WI38 (cell line): Measurements from ENCODE around the gene ASH1L.

Experiments
- H3K4me3 ChIP-seq: 2 replicates; pipeline ENCODE4 v1.5.1; 2011; ENCODE audit warnings: low read depth, mild to moderate bottlenecking, control low read depth, low read length
- CTCF ChIP-seq: IDR thresholded peaks from 2 replicates; pipeline ENCODE4 v1.5.1; 2012; ENCODE audit warnings: low read depth, mild to moderate bottlenecking, control low read depth, low read length

ASH1L gene

DNA sequence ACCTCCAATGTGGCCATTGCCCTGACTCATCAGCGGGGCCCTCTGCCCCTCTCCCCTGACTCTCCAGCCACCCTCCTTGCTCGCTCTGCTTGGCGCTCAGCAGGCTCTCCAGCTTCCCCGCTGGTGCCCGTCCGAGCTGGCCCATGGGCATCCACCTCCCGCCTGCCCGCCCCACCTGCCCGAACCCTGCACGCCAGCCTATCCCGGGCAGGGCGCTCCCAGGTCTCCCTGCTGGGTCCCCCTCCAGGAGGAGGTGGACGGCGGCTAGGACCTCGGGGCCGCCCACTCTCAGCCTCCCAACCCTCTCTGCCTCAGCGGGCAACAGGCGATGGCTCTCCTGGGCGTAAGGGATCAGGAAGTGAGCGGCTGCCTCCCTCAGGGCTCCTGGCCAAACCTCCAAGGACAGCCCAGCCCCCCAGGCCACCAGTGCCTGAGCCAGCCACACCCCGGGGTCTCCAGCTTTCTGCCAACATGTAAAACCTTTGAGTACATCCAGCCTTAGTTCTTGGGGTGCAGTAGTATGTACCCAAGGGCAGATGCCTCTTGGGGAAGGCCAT, 274.5 kb downstream of the ASH1L start:
- no peak for TF ChIP-seq CTCF
- H3K4me3 ChIP-seq, result no peak overlapping the region

GRCh38 chr1:155286544-155286943, 276.1 kb downstream of the ASH1L start:
- no peak overlapping the region for H3K4me3 ChIP-seq
- TF ChIP-seq CTCF, result no peak

DNA sequence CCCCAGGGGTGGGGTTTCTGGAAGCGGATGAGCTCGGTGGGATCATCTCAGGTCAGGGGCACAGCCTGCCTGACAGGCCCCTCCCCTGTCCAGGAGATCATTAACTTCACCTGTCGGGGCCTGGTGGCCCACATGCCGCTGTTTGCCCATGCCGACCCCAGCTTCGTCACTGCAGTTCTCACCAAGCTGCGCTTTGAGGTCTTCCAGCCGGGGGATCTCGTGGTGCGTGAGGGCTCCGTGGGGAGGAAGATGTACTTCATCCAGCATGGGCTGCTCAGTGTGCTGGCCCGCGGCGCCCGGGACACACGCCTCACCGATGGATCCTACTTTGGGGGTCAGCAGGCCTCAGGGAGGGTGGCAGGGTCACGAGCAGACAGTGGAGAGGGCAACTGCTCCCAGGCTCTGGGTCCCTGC, 277.0 kb downstream of the ASH1L start:
- no peak for TF ChIP-seq CTCF
- H3K4me3 ChIP-seq, result no peak overlapping the region
